ENCODE measurements around the gene ABO.

GRCh38 chr9:133276001-133276884 lies 1.2 kb upstream of the ABO start:
- TF ChIP-seq CTCF (IDR thresholded peaks at IDR 0.05) = no peak
- TF ChIP-seq EP300 (IDR thresholded peaks at IDR 0.05) = no peak
- no peak for TF ChIP-seq POLR2AphosphoS5 (IDR thresholded peaks at IDR 0.05)
- TF ChIP-seq POLR2A (IDR thresholded peaks at IDR 0.05) = no peak
